IMR-90 (cell line): ENCODE results near the gene GRM5. TPM values are rescaled to one million over a fixed set of nuclear protein-coding genes. Genes with fewer than 3 reads are reported as not detected.

Experiments used
- ATAC-seq: fragments of 200-7000 bp; cut with Tn5 transposase; 2 replicates; pipeline ENCODE4 v1.9.1; 2020; ENCODE audit warnings: low read depth, mild to moderate bottlenecking, moderate library complexity
- BruUV-seq: library from RNA; stranded (reverse); fragments of 400-500 nt; replicated peaks from 2 replicates; lab custom pipeline; 2021; lab: Mats Ljungman, UMichigan
- CTCF ChIA-PET: fragments of 300-600 bp; formaldehyde crosslinking; extraction: SDS; loops from one replicate; lab custom pipeline; 2021; ENCODE audit warnings: antibody characterized with exemption; lab: Yijun Ruan, JAX
- POLR2A ChIA-PET: fragments of 300-600 bp; sonication (Branson Sonifier 250); formaldehyde crosslinking; loops from one replicate; lab custom pipeline; 2022; ENCODE audit warnings: antibody characterized with exemption; ENCODE audit not compliant: unreplicated experiment; lab: Charles Lee
- DNase-seq: peaks from one replicate; pipeline ENCODE4 v3.0.0; 2013
- H2AFZ ChIP-seq: replicated peaks from 2 replicates; pipeline ENCODE3; 2013; ENCODE audit warnings: low read length, mild to moderate bottlenecking; ENCODE audit not compliant: poor library complexity
- H2AK5ac ChIP-seq: 2 replicates; pipeline ENCODE4 v1.6.1; 2013; ENCODE audit warnings: low read depth, low read length, inconsistent platforms
- H2AK9ac ChIP-seq: replicated peaks from 2 replicates; pipeline ENCODE3; 2013; ENCODE audit warnings: mild to moderate bottlenecking, low read depth, low read length, moderate library complexity; ENCODE audit not compliant: poor library complexity
- H2BK120ac ChIP-seq: 2 replicates; pipeline ENCODE4 v1.6.1; 2013; ENCODE audit warnings: low read depth, low read length, inconsistent platforms
- H2BK15ac ChIP-seq: 3 replicates; pipeline ENCODE4 v1.6.1; 2013; ENCODE audit warnings: low read depth, low read length, inconsistent platforms
- H2BK20ac ChIP-seq: 2 replicates; pipeline ENCODE4 v1.6.1; 2013; ENCODE audit warnings: low read depth, mild to moderate bottlenecking, inconsistent platforms, low read length, moderate library complexity
- H2BK5ac ChIP-seq: 2 replicates; pipeline ENCODE4 v1.6.1; 2013; ENCODE audit warnings: mild to moderate bottlenecking, low read depth, low read length, inconsistent platforms; ENCODE audit not compliant: poor library complexity, severe bottlenecking
- H3K14ac ChIP-seq: replicated peaks from 2 replicates; pipeline ENCODE4 v1.6.1; 2013; ENCODE audit warnings: low read depth, low read length, inconsistent platforms
- H3K18ac ChIP-seq: 2 replicates; pipeline ENCODE4 v1.6.1; 2013; ENCODE audit warnings: low read depth, low read length, control low read depth
- H3K23ac ChIP-seq: 2 replicates; pipeline ENCODE4 v1.6.1; 2013; ENCODE audit warnings: low read depth, low read length, inconsistent platforms
- H3K27ac ChIP-seq: 2 replicates; pipeline ENCODE4 v1.5.1; 2013; ENCODE audit warnings: mild to moderate bottlenecking, control low read depth, low read length; ENCODE audit not compliant: insufficient read depth
- H3K27me3 ChIP-seq: 2 replicates; pipeline ENCODE4 v1.6.1; 2013; ENCODE audit warnings: low read length; ENCODE audit not compliant: control insufficient read depth, insufficient read depth
- H3K36me3 ChIP-seq: 2 replicates; pipeline ENCODE4 v1.6.1; 2013; ENCODE audit warnings: low read length, mixed read lengths; ENCODE audit not compliant: control insufficient read depth, insufficient read depth
- H3K4ac ChIP-seq: 2 replicates; pipeline ENCODE4 v1.6.1; 2013; ENCODE audit warnings: low read depth, low read length, inconsistent platforms
- H3K4me1 ChIP-seq: 2 replicates; pipeline ENCODE4 v1.6.1; 2013; ENCODE audit warnings: low read length, mixed read lengths; ENCODE audit not compliant: control insufficient read depth, insufficient read depth
- H3K4me2 ChIP-seq: 2 replicates; pipeline ENCODE4 v1.6.1; 2013; ENCODE audit warnings: low read depth, mild to moderate bottlenecking, control low read depth, low read length, moderate library complexity
- H3K4me3 ChIP-seq: 2 replicates; pipeline ENCODE4 v1.5.1; 2013; ENCODE audit warnings: low read depth, mild to moderate bottlenecking, control low read depth, low read length, moderate library complexity; ENCODE audit not compliant: insufficient read depth
- H3K56ac ChIP-seq: 2 replicates; pipeline ENCODE4 v1.6.1; 2013; ENCODE audit warnings: low read length, inconsistent platforms; ENCODE audit not compliant: insufficient read depth; ENCODE audit errors: extremely low read depth
- H3K79me1 ChIP-seq, 2 experiments: 2 replicates each; pipeline ENCODE4 v1.6.1; 2013; ENCODE audit warnings: low read length in 2 of 2, inconsistent platforms in 1 of 2, low read depth in 1 of 2
- H3K9ac ChIP-seq: 2 replicates; pipeline ENCODE4 v1.6.1; 2013; ENCODE audit warnings: low read depth, low read length, control low read depth
- H3K9me1 ChIP-seq: 2 replicates; pipeline ENCODE4 v1.6.1; 2013; ENCODE audit warnings: low read length, inconsistent platforms; ENCODE audit not compliant: insufficient read depth
- H3K9me3 ChIP-seq: 2 replicates; pipeline ENCODE4 v1.6.1; 2013; ENCODE audit warnings: low read length; ENCODE audit not compliant: control insufficient read depth, insufficient read depth
- H4K20me1 ChIP-seq: 2 replicates; pipeline ENCODE4 v1.6.1; 2013; ENCODE audit warnings: low read length, inconsistent platforms; ENCODE audit not compliant: insufficient read depth
- H4K5ac ChIP-seq: 2 replicates; pipeline ENCODE4 v1.6.1; 2013; ENCODE audit warnings: mild to moderate bottlenecking, low read depth, low read length, control low read depth
- H4K8ac ChIP-seq, 2 experiments: 2 replicates each; pipeline ENCODE4 v1.6.1; 2013; ENCODE audit warnings: low read depth in 2 of 2, low read length in 2 of 2, control low read depth in 1 of 2, inconsistent platforms in 1 of 2
- H4K91ac ChIP-seq: 2 replicates; pipeline ENCODE4 v1.6.1; 2013; ENCODE audit warnings: low read depth, low read length, inconsistent platforms; ENCODE audit not compliant: insufficient read depth
- CEBPB ChIP-seq: IDR thresholded peaks from 2 replicates; pipeline ENCODE4 v1.6.1; 2012; ENCODE audit warnings: low read depth, low read length, improper control_type of control experiment
- MAZ ChIP-seq: IDR thresholded peaks from 2 replicates; pipeline ENCODE4 v1.6.1; 2012; ENCODE audit warnings: low read depth, mild to moderate bottlenecking, low read length, improper control_type of control experiment, moderate library complexity, borderline replicate concordance
- NFE2L2 ChIP-seq: fragments of 150-350 bp; IDR thresholded peaks from 2 replicates; pipeline ENCODE4 v1.6.1; 2016; ENCODE audit warnings: low read depth, mild to moderate bottlenecking, low read length
- dilution Hi-C: fragments of 300-500 bp; cut with HindIII; formaldehyde crosslinking; loops from one replicate; pipeline ENCODE4 v1.14.3; 2018; ENCODE audit warnings: low sequenced_read_pairs; ENCODE audit not compliant: unreplicated experiment
- in situ Hi-C: fragments of 300-500 bp; cut with MboI; formaldehyde crosslinking; loops from 3 replicates; pipeline ENCODE4 v1.14.3; 2019; ENCODE audit warnings: low sequenced_read_pairs, inconsistent platforms, mixed read lengths
- intact Hi-C: fragments of 100-400 bp; cut with micrococcal nuclease; formaldehyde crosslinking; loops from 2 replicates; pipeline ENCODE4 v1.10.0; 2022
- polyA plus RNA-seq, 3 experiments: library from polyadenylated mRNA; depleted of rRNA; stranded (reverse); fragments of >200 nt; gene quantifications; 2 replicates each; pipeline ENCODE4 v1.2.3, GENCODE V29; 2012; ENCODE audit warnings: low replicate concordance in 1 of 3
- total RNA-seq: library from RNA; depleted of rRNA; stranded (reverse); fragments of >200 nt; gene quantifications from 2 replicates; pipeline ENCODE4 v1.2.3, GENCODE V29; 2012

The GRM5 gene
- total and polyA plus RNA-seq, 2 of the 4 experiments (the other 2 are of a cell fraction): under 0.01 TPM

DNA sequence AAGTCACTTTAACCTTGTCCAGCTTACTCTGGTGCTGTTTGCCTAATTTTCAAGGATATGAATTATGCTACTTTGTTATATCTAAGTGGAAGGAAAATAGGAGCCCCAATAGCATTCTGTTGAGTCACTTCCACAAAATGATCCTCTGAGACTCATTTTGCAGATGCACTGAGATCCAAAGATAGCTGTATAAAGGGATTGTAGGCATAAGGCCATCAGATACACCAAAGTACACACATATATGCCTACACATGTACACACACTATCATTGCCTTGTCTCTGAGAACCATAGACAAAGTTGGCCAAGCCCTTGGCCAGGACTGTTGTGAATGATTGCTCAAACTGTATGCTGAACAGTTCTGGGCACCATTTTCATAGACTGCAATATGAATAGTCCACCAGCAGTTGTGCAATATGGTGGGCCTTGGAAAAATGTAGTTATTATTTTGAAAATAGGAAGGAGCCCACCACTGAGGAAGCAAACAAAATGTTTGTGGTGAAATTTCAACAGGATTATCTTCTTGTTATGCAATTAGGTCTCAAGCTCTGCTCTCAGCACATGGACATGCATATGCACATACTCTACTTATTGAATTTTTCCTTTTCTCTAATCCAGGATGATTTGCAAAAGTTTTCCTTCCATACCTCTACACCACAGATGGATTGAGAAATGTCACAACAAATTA is 542.3 kb downstream of the GRM5 start:
- no peak overlapping the region for H2BK5ac ChIP-seq
- TF ChIP-seq MAZ (no peak), NFE2L2 (no peak), CEBPB (peak; percentile 49; the same call in 1 of the 2 replicates)
- no peak overlapping the region for H3K4me2 ChIP-seq

More for the DNA sequence above, 542.3 kb downstream of the GRM5 start:
- Histone ChIP-seq H3K4ac (no peak overlapping the region), H4K8ac (no peak overlapping the region), H3K27me3 (no peaks in the 10 kb centered on the region), H3K4me1 (peaks cover 15% of the 10 kb centered on the region), H4K20me1 (no peaks in the 10 kb centered on the region), H3K56ac (no peak overlapping the region), H2BK20ac (peak overlapping the region; percentile 33; the same call in 1 of the 2 replicates), H3K4me3 (no peak overlapping the region), H3K9me1 (no peaks in the 10 kb centered on the region; the same call in 1 of the 2 replicates), H3K18ac (peak overlapping the region; percentile 28; the same call in 1 of the 2 replicates), H3K79me1 (no peaks in the 10 kb centered on the region), H2BK120ac (no peak overlapping the region), H2AK5ac (no peak overlapping the region), H2BK15ac (no peak overlapping the region; the same call in 2 of the 3 replicates), H3K36me3 (no peaks in the 10 kb centered on the region), H2AFZ (no peak overlapping the region), H3K9ac (no peak overlapping the region), H2AK9ac (no peak overlapping the region), H4K91ac (no peak overlapping the region), H4K5ac (no peak overlapping the region), H3K9me3 (no peaks in the 10 kb centered on the region), H3K14ac (peak overlapping the region; percentile 51; the same call in 1 of the 2 replicates), H3K27ac (no peak overlapping the region), H3K23ac (no peak overlapping the region)
- intact Hi-C loops (no loop called here), dilution Hi-C loops (no loop called here), in situ Hi-C loops (no loop called here)
- no TSS peak for BruUV-seq
- DNase-seq (peak; percentile 49), ATAC-seq (peak; percentile 49)
- ChIA-PET CTCF (no interaction called here), POLR2A (no interaction called here)
